ENCODE results near the gene HIC1. TPM values are rescaled to one million over a fixed set of nuclear protein-coding genes. Genes with fewer than 3 reads are reported as not detected.
A peak's percentile ranks its signal among the peaks of the same experiment; 100 is the strongest.

Gene HIC1
- polyA plus RNA-seq, 1 of the 3 experiments (the other 2 are of a cell fraction), result 6.4 TPM

DNA sequence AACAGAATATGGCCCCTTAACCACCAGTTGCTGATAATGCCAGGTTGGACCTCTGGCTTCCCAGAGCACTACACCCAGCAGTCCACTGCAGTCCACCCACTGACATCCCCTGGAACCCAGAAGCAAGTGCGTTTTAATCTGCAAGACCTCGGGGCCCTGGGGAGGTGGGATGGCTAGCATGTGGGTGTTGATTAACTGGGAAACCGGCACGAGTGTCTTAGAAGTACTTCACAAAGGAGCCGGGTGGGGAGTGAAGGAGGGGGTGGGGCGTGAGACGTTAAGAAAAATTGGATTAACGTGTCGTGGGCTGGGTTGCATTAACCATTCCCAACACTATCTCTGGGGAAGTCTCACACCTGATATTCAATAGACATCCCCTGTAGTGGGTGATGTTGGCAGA, 6.1 kb upstream of the HIC1 start (continued):
- TF ChIP-seq NFIC (IDR thresholded peaks at IDR 0.05; ENCODE audit: borderline replicate concordance) (no peak), MAX (IDR thresholded peaks at IDR 0.05; ENCODE audit: low read depth) (no peak), CHD2 (IDR thresholded peaks at IDR 0.05; ENCODE audit: low read length, partially characterized antibody) (no peak), RCOR1 (IDR thresholded peaks at IDR 0.05; ENCODE audit: low read length) (no peak), NRF1 (IDR thresholded peaks at IDR 0.05; ENCODE audit: low read depth, low read length) (no peak), POLR2AphosphoS5 (IDR thresholded peaks at IDR 0.05; ENCODE audit: low read depth, low read length) (no peak)

DNA sequence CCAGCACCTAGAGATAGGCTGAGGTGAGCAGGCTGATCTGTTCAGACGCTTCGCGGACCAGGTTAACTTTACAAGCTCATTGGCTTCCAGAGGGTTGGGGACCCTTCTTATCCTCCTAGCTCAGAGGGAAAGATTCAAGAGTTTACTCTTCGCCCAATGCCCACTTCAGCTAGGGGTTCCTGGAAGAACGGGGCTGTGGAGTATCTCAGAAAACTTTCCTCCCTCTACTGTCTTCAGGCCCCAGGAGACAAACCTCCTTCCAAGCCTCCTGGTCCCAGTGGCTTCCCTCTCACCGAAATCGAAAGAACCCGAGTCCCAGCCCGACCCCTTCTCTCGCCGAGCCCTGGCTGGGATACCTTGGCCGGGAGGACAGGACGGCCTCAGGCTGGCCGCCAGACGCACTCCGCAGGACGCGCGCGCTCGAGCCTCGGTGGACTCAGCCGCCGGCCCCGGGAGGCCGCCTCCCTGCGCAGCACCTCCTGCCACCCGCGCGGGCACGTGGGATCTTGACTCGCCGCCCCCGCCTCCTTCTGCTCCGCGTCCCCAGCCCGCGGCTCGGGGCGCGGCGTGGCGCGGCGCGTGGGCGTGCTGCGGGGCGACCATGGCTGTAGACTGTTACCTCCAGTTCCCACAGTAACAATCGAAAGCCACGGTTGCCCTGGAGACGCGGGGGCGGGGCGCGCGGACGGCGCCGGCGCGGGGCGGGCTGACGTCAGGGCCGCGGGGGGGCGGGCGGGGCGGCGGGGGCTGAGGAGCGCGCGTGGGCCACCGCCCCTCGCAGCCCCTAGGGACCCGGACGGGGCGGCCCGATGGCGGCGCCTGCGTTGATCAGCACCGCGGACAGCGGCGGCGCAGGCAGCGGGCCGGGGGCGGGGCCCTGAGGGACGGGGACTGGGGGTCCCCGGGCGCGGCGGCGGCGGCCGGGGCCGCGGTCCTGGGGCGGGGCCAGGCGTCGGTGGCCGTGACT, 5.3 kb upstream of the HIC1 start:
- peak; percentile 95 for DNase-seq
- CTCF ChIA-PET, result interaction anchor here (2.3 to 4.2 kb wide), 4 partner anchors 89 to 196 kb away, joined by 8 to 50 read pairs (median 26); no protein-coding TSS in a partner anchor
- no peak for TF ChIP-seq RFX5 (IDR thresholded peaks at IDR 0.05; ENCODE audit: low read length)
- peak; percentile 49; the same call in 1 of the 2 replicates for TF ChIP-seq SIN3A (IDR thresholded peaks at IDR 0.05; ENCODE audit: borderline replicate concordance, low read depth, low read length)
- TF ChIP-seq CTCF (IDR thresholded peaks at IDR 0.05), result no peak
- TF ChIP-seq REST (IDR thresholded peaks at IDR 0.05; ENCODE audit: low read depth, low read length), result peak; percentile 95
- TF ChIP-seq, protein P1, sequence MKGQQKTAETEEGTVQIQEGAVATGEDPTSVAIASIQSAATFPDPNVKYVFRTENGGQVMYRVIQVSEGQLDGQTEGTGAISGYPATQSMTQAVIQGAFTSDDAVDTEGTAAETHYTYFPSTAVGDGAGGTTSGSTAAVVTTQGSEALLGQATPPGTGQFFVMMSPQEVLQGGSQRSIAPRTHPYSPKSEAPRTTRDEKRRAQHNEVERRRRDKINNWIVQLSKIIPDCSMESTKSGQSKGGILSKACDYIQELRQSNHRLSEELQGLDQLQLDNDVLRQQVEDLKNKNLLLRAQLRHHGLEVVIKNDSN (IDR thresholded peaks at IDR 0.05; ENCODE audit: borderline replicate concordance, low read depth), result no peak
- no peak for TF ChIP-seq GABPA (IDR thresholded peaks at IDR 0.05; ENCODE audit: low read depth)
- TF ChIP-seq CHD2 (IDR thresholded peaks at IDR 0.05; ENCODE audit: low read length, partially characterized antibody), result no peak
- no peak for TF ChIP-seq TEAD4 (IDR thresholded peaks at IDR 0.05; ENCODE audit: borderline replicate concordance, insufficient read depth)
- TF ChIP-seq SMC3 (IDR thresholded peaks at IDR 0.05; ENCODE audit: low read depth, low read length), result no peak
- no peak for TF ChIP-seq RAD21 (IDR thresholded peaks at IDR 0.05; ENCODE audit: low read length)
- TF ChIP-seq MXI1 (IDR thresholded peaks at IDR 0.05; ENCODE audit: low read depth, low read length), result peak; percentile 96
- TF ChIP-seq NRF1 (IDR thresholded peaks at IDR 0.05; ENCODE audit: low read depth, low read length), result peak; percentile 40; the same call in 1 of the 2 replicates
- no peak for TF ChIP-seq NFIC (IDR thresholded peaks at IDR 0.05; ENCODE audit: borderline replicate concordance)
- no peak for TF ChIP-seq EP300 (IDR thresholded peaks at IDR 0.05; ENCODE audit: borderline replicate concordance in 1 of 2, low read depth in 1 of 2, low read length in 1 of 2)
- TF ChIP-seq TCF12 (IDR thresholded peaks at IDR 0.05), result no peak
- no peak for TF ChIP-seq RCOR1 (IDR thresholded peaks at IDR 0.05; ENCODE audit: low read length)
- no peak for TF ChIP-seq FOXM1 (IDR thresholded peaks at IDR 0.05; ENCODE audit: low read depth)
- no peak for TF ChIP-seq EZH2phosphoT487 (IDR thresholded peaks at IDR 0.05; ENCODE audit: borderline replicate concordance, low read depth)
- TF ChIP-seq JUND (IDR thresholded peaks at IDR 0.05), result no peak
- no peak for TF ChIP-seq TAF1 (IDR thresholded peaks at IDR 0.05; ENCODE audit: borderline replicate concordance, low read depth, low read length)
- TF ChIP-seq GATA2 (CRISPR knock-in tag; IDR thresholded peaks at IDR 0.05), result no peak

More for the DNA sequence above, 5.3 kb upstream of the HIC1 start:
- Histone ChIP-seq H3K9me2 (no peaks in the 10 kb centered on the region), H3K27ac (ENCODE audit: low read depth in 2 of 2, low read length in 1 of 2) (peak overlapping the region; percentile 60 to 72), H3F3A (replicated peaks; ENCODE audit: insufficient read depth) (peaks cover 20% of the 10 kb centered on the region), H3K9ac (peak overlapping the region; percentile 78), H3K4me3 (ENCODE audit: low read depth in 2 of 2, low read length in 1 of 2) (peak overlapping the region; percentile 75 to 80), H2AFZ (ENCODE audit: low read depth) (peak overlapping the region; percentile 7; the same call in 1 of the 2 replicates), H3K4me2 (peak overlapping the region; percentile 89), H4K20me1 (ENCODE audit: insufficient read depth) (peaks cover 5% of the 10 kb centered on the region; the same call in 1 of the 2 replicates), H3K9me3 (no peaks in the 10 kb centered on the region), H3K79me2 (ENCODE audit: insufficient read depth) (peaks cover 12% of the 10 kb centered on the region), H3K4me1 (ENCODE audit: control insufficient read depth in 1 of 2, insufficient read depth in 2 of 2, low read depth in 1 of 2, low read length in 1 of 2) (peaks cover 4 to 15% of the 10 kb centered on the region in 2 experiments; a peak in 2 of 4 replicates), H3K27me3 (ENCODE audit: insufficient read depth) (no peaks in the 10 kb centered on the region), H3K36me3 (replicated peaks in 1 of 2; ENCODE audit: control insufficient read depth in 1 of 2, insufficient read depth in 2 of 2, low read length in 1 of 2) (peaks cover 0 to 9% of the 10 kb centered on the region in 2 experiments)
- POLR2A ChIA-PET, result interaction anchor here (0.9 kb wide), 1 partner anchor 8 kb away, joined by 3 read pairs; the partner anchor contains the start of gene OVCA2
- 9% methylated on average over 22 of the region's 104 CpGs for whole genome bisulfite sequencing (ENCODE audit: low lambda C conversion rate)

All from SK-N-SH (cell line).